ENCODE results near the gene IFIT3.

GRCh38 chr10:89382757-89383156, 55.0 kb downstream of the IFIT3 start:
- TF ChIP-seq CTCF (conservative IDR thresholded peaks at IDR 0.05) = no peak
- TF ChIP-seq ZFX (IDR thresholded peaks at IDR 0.05) = no peak

Data from C4-2B (cell line).